WTC11 (cell line): ENCODE data around the gene EHBP1.

ENCODE experiments used
- AR ChIP-seq: fragments of 250-450 bp; sonication (Bioruptor Pico); IDR thresholded peaks from 2 replicates; pipeline ENCODE4 v1.9.0; 2021; ENCODE audit warnings: mild to moderate bottlenecking
- CBFB ChIP-seq: sonication (generic); formaldehyde crosslinking; IDR thresholded peaks from 2 replicates; pipeline ENCODE4 v1.8.1; 2022; ENCODE audit warnings: mild to moderate bottlenecking, low read depth, missing genetic modification reagents
- CTCF ChIP-seq: fragments of 200-600 bp; IDR thresholded peaks from 2 replicates; pipeline ENCODE4 v1.8.0; 2022; ENCODE audit warnings: antibody characterized with exemption
- ERG ChIP-seq: fragments of 250-450 bp; sonication (Bioruptor Pico); IDR thresholded peaks from 2 replicates; pipeline ENCODE4 v1.8.0; 2021; ENCODE audit warnings: mild to moderate bottlenecking
- FOXJ3 ChIP-seq: sonication (generic); formaldehyde crosslinking; IDR thresholded peaks from 2 replicates; pipeline ENCODE4 v1.9.0; 2021; ENCODE audit warnings: missing genetic modification reagents, mild to moderate bottlenecking, borderline replicate concordance
- FOXP1 ChIP-seq: sonication (generic); formaldehyde crosslinking; IDR thresholded peaks from 2 replicates; pipeline ENCODE4 v1.8.0; 2022; ENCODE audit warnings: missing genetic modification reagents, mild to moderate bottlenecking, moderate library complexity, borderline replicate concordance
- HMGA2 ChIP-seq: fragments of 250-450 bp; sonication (Bioruptor Pico); IDR thresholded peaks from 2 replicates; pipeline ENCODE4 v1.4.0; 2021; ENCODE audit warnings: mild to moderate bottlenecking, moderate library complexity
- MAX ChIP-seq: sonication (generic); formaldehyde crosslinking; IDR thresholded peaks from 2 replicates; pipeline ENCODE4 v1.8.0; 2022; ENCODE audit warnings: mild to moderate bottlenecking, missing genetic modification reagents
- NR2C2 ChIP-seq: sonication (generic); formaldehyde crosslinking; IDR thresholded peaks from 2 replicates; pipeline ENCODE4 v1.8.0; 2022; ENCODE audit warnings: mild to moderate bottlenecking, missing genetic modification reagents
- PRDM15 ChIP-seq: sonication (generic); formaldehyde crosslinking; IDR thresholded peaks from 2 replicates; pipeline ENCODE4 v1.8.0; 2022; ENCODE audit warnings: missing genetic modification reagents

GRCh38 chr2:62974999-62975398, 269.5 kb downstream of the EHBP1 start:
- TF ChIP-seq ERG (no peak), CTCF (no peak), CBFB (no peak), FOXP1 (CRISPR knock-in tag) (no peak), PRDM15 (CRISPR knock-in tag) (no peak), HMGA2 (no peak), NR2C2 (CRISPR knock-in tag) (no peak), FOXJ3 (CRISPR knock-in tag) (no peak), MAX (no peak), AR (CRISPR knock-in tag) (no peak)
